HG03025 (cell line): Measurements from ENCODE around the gene SYPL1.

Source experiments
- ATAC-seq: cut with Tn5 transposase; IDR thresholded peaks from one replicate; pipeline ENCODE4 v1.9.1; 2021; ENCODE audit warnings: mild to moderate bottlenecking, moderate library complexity; ENCODE audit not compliant: unreplicated experiment, low FRiP score

The SYPL1 gene

DNA sequence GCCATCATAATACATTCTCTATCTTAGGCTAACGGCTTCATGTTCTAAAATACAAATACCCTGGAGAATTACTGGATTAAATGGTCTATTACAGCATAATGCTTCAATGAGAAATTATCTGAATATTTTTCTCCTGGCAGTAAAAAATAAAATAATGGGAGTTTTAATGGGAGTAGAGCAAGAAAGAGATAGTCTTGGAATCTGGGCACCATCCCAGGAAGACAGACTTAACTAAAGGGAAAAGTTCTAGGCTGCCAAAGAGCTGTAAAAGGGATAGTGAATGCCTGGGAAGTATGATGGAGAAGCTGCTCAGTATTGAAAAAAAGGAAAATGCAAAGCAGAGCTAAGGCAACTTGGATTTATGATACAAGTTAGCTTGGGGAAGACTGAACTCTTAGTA is 12.1 kb upstream of the SYPL1 start:
- ATAC-seq: no peak

DNA sequence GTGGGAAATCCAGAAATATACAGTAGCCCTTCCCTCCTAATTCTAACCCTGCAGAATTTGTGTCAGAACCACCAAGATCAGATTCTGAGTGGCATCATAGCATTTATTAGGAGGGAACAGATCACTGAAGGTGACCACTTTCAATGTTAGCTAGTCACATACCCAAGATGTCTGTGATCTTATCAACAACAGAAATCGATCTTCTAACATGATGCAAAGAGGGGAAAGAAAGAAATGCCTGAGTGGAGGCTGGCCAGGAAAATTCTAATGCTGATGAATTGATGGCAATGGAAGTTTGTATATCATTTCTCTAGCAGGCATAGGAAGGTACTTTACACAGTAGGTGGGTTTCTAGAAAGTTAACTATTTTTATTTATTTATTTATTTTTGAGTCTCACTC is 10.6 kb upstream of the SYPL1 start:
- ATAC-seq: no peak

DNA sequence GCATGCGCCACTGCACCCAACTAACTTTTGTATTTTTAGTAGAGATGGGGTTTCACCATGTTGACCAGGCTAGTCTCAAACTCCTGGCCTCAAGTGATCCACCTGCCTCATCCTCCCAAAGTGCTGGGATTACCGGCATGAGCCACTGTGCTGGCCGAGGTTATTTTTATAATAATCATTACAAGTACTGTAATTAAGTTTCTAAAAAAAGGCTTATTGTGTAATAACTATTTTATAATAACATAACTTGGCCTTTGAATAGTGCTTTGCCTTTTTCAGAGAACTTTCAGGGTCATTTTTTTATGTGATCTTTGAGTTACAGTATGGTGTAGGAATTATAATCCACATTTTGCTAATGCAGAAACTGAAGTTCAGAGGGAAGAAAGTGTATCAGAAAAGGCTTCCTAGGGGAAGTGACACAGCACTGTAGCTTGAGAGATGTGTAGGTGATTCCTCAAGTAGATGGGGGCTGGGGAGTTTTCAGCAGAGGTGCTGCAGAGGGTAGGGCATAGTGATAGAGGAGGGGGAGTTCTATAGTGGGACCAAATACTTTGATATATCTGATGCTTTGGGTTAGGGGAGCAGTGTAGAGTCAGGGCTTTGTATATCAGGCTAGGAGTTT is 9.2 kb upstream of the SYPL1 start:
- no peak for ATAC-seq

DNA sequence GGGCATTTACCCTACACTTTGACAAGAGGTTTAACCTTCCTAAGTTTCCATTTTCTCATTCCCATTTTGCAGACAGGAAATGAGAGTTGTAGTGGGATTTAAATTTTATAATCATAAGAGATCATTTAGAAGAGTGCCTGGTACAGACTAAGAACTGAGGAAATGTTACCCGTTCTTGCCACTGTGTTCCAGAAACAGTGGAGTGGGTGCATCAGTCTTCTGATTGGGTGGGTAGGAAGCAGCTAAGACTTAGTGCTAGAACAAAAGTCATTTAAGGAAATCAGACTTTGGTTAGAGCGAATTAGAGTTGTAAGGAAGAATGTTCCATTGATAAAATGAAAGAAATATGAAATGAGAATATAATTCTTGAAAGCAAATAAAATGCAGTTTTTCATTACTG is 8.4 kb upstream of the SYPL1 start:
- no peak for ATAC-seq

DNA sequence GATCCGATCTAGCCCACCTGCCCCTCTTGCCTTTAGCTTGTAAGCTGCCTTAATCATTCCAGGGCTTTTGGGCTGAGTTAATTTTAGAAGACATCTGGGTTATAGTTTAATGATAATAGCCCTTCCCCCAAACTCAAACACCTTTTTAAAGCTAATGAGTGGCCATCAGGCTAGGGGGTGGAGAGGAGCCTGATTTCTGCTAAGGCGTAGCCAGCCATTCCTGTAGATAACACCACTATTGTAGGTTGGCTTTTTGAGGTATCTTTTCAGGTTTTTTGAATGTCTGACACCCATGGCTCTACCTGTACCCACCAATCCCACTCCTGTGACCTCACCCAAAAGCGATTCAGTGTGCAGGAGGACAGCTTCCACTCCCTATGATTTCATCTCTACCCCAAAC is 7.6 kb upstream of the SYPL1 start:
- ATAC-seq: no peak

DNA sequence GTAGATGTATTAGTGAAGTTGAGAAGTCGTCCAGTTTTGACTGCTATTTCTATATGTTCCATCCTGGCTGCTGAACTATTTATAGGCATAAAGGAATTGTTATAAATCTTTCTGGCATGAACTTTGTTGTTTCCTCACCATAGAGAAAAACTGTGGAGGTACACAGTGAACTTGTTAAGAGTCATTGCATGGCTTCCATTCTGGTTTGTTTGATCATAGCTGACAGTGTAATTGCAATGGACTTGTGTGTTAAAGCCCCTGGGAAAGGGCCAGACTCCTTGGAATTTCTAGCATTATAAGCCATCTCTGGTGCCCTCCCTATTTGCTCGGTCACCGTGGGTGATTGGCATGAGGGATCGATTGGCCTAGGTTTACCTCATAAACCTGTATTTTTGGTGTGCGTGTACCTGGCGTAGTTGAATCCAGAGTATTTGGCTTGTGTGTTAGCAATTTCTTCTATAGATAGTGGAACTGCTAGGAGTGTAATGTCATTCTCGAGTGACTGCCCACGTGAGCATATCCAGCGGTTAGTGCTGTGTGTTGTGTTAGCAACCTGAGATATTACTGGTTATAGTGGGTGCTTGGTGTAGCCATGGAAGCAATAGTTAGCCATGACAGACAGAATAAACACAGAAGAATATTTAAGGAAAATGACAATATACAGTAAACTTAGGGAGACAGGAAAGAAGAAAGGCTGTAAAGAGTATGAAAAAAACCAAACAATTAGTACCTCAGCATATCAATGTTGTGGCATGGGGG is 5.9 kb upstream of the SYPL1 start:
- no peak for ATAC-seq

DNA sequence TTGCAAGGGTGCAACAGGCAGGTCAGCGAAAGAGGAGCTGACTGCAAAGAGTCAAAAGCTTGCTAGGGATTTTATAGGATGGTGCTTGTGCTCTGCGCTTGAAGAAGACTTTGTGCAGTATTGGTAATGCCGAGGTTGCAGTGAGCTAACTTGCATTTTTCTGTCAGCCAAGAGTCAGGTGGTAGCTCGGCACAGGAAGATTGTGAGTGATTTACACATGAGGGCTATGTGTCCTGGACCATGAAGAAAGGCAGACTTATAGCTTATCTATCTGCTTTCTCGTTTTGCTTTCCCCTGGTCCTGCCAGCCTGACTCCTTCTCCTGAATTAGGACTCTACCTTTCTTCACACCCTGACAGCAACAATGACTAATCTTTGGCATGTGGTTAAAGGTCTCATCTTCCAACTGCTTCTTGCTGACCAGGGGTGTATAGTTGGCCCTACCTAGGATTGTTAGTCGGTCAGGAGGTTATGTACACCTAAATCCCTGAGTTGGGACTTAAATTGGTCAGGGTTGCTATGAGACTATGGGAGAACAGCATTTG is 4.1 kb upstream of the SYPL1 start:
- ATAC-seq: no peak

DNA sequence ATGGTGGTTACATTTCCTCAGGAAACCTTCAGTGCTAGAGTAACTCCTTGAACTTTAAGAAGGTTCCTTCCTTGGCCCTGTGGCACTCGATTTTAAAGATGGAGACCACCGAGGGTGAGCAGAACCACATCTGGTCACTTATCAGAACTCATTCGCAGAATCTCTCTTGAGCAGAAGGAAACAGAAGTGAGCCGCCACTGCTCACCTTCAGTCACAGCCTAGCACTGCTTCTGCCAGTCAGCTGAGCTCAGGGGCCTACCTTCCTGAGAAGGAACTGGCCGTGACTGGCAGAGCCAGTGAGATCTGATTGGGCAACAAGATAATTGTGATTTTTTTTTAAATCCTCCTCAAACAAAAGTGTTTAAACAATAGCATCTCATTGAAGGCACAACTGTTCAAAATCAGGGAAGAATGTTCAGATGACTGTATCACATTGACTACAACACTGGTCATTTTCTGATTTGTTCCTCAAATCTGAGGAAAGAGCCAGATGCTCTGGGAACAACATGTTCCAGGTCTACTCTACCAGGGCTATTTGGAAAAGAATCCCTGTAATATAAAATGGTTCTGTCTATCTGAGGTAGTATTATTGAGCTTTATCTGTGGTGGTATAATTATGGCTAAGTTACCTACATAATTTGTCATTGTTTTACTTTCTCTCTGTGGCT is 2.7 kb upstream of the SYPL1 start:
- no peak for ATAC-seq

DNA sequence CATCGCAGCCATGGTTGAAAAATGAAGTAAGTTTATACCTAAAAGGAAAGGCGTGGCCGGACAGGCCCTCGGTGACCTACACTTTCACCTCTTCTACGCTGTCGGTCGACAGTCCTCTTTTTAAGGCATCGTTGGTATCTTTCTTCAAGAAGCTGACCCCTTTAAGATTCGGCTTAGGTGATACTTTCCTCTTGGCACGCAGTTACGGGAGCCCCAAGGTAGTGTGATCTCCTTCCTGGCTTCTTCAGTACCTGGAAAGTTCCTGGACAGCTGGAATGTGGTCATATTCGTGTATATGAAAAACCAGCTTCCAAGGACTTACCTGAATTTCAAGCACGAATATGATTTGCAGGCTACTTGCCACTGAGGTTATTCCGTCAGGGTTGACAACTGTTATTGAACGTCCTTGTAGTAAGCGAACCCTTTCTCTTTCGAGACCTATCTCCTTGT is 885 bp upstream of the SYPL1 start:
- ATAC-seq: no peak

DNA sequence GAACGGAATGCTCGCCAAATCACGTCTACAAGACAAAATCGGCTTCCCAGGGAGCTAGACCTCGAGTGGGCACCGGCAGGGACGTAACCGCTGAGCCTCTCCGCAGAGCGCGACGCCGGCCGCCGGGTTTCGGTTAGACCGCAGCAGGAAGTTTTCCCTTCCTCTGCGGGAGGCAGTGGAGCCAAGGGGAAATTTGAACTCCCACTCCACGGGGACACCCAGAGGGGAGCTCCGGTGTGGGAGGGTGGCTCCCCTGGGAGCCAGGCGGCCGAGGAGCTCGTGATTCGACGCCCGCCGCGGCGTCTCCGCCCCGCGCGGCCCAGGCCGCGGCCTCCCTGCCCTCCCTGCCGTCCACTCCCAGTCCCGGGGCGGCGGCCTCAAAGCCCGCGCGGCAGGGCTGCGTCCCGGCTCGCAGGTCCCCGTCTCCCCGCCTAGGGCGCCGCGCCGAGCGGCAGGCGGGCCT is 426 bp downstream of the SYPL1 start:
- peak; percentile 34 for ATAC-seq

DNA sequence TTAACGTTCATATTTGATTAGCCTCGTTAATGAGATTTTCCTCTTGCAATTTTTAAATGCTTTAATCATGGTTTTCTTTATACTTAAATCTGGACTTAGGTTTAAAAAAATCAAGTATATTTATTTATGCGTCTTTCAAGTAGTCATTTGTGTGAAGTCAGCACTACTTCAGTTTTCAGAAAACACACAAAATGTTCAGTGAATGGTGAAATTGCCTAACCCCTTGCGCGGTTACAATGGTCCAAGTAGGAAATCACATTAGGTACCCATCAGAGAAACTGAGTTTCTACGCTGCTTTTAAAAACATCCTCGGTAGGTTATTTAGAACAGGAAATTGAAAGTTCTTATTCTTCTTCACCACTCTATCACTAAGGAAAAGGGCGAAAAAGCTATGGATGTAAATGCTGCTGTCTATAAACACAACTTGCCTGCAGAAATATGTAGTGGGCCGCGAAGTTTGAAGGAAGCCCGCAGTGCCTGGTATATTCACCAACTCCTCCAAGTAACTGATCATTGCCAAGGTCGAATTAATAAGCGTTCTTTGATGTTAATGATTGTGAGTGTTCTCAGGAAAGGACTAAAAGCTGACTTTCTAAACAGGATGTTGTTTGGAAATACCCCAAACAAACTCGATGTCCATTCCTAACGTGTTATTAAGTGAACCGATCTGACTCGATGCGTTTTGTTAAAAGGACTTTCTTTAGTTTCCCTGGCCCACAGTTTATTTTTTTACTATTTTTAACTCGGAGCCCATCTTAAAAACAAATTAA is 1.0 kb downstream of the SYPL1 start:
- ATAC-seq: no peak

DNA sequence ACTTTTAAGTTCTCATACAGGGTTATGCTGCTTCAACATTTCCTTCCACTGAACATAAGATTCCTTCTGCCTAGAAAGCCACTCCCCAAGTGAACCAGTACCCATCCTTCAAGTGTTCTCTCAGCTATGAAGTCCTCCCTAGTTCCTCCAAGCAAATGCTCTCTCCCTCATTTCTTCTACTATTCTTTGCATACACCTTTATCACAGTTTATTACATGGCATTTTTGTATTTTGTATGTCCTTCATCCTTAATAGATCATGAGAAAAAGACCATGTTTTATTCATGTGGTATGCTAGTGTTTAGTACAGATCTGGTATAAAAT is 1.9 kb downstream of the SYPL1 start:
- no peak for ATAC-seq

DNA sequence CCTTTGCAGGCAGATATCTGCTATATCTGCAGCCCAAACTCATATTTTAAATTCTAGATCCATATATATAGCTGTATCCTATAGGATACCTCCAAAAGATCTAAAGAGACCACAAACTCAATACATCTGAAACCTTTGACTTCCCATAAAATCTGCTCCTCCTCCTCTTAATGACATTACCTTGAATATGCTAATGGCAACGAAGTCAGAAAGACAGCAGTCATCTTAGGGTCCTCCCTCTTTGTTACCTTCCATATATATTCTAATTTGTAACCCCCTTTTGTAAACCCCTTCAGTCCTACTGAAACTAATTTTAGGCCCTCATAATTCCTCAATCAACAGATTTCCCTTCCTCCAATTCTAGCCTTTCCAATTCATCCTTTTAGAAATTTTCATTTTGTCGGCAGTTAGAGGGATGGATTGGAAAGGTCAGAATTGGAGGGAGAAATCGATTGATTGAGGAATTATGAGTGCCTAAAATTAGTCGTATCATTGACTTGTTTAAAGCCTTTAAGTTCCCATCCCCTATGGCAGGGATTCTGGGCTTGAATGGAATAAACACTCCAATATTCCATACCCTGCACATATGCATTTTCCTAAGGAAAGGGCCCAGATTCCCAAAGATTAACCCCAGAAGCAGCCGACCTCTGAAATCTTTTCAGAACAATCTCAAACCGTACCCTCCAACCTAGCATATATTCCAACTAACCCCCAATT is 2.4 kb downstream of the SYPL1 start:
- no peak for ATAC-seq

DNA sequence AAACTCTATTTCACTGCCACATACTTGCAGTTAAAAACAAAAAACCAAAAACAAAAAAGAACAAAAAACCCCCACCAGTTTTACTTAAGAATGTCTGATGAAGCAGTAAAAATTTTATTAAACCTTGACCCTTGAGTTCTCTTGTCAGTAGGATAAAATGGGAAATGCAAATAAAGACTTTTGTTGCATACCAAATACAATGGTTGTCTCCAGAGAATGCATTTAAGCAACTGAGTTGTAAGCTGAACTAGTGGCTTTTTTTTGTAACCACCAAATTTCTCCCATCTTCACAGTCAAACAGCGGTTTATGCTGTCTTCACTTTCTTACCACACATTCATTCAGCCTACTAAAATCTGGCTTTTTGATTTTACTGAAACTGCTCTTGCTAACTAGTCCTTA is 3.1 kb downstream of the SYPL1 start:
- no peak for ATAC-seq

DNA sequence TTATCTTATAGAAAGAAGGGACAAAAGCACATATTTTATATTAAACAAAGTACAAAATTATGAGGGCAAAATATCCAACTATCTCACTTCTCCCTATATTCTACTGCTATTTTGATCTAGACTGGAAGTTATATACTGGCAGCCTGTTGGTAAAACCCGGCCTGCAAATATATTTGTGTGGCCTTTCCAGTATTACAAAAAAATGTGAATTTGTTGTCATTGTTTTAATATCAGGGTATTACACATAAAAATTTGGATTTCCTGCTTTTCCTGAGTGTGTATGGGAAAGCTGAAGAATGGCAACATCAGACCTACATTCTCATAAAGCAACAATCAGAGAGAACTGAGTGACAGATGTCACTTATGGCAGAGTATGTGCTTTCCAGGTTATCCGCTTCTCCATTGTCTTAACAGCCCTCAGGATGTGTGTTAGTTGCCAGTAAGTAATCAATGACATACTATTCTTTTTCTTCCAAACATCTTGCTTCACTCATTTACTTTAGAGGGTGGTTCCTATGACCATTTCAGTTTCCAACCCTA is 7.3 kb downstream of the SYPL1 start:
- ATAC-seq: no peak

DNA sequence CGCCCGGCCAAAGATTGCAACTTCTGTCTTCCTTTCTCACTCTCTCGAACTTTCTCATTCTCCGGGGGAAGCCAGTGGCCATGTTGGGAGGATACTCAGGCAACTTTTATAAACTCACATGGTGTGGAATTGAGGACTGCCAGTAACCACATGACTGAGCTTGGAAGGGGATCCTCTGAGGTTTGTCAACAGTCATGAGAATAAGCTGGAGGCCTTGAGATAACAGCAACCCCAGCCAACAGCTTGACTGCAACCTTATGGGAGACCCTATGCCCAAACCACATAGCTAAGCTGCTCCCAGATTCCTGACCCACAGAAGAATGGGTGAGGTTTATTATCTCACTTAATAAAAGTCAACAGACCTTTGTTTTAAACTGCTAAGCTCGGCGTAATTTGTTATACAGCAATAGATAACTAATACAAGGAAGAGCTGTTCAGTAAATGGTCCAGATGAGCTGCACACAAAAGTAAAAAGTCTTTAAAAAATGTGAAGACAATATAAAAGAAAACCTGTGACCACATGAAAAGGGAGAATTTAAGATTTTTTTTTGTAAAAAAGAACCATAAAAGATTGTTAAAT is 9.6 kb downstream of the SYPL1 start:
- no peak for ATAC-seq

DNA sequence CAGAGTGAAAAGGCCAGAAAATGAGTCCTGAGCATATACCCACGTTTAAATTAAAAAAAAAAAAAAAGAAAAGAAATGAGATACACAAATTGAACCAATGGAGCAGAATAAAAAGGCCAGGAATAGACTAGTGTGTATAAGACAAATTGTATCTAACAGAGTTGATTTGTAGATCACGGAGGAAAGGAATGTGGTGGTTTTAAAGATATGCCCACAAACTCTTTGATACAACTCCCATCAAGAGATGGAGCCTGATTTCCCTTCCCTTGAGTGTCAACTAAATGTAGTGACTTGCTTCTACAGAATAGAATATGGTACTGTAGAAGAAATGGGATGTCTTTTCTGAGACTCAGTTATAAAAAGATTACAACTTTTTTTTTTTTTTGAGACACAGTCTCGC is 10.4 kb downstream of the SYPL1 start:
- no peak for ATAC-seq

DNA sequence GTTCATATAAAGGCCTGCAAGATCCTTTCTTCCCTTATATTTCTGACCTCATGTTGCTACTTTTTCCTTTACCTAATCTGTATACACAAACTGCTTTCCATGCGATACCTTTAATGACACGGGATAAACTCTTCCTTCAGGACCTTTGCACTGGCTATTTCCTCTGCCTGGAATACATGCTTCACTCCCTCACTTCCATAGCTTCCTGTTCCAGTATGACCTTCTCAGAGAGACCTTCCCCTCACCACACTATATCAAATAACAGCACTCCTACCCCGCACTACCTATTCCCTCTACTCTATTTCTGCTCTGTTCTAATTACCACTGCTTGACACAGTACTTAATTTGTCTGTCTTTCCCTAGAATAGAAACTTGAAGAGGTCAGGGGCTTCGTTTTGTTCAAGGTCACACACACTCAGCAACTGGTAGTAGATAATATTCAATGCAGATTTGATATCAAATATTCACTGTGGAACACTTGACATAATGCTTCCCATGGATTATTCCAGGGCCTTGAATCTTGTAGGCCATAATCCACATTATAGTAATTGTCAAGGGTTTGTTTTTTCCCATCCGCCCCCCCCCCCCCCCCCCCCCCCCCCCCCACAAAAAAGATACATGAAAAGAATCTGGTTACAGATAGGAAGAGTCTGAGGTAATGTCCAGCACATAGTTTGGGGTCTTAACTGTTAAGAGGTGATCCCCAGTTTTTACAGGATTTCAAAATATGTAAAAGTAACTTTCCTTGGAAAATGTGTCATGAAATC is 11.1 kb downstream of the SYPL1 start:
- ATAC-seq: no peak

DNA sequence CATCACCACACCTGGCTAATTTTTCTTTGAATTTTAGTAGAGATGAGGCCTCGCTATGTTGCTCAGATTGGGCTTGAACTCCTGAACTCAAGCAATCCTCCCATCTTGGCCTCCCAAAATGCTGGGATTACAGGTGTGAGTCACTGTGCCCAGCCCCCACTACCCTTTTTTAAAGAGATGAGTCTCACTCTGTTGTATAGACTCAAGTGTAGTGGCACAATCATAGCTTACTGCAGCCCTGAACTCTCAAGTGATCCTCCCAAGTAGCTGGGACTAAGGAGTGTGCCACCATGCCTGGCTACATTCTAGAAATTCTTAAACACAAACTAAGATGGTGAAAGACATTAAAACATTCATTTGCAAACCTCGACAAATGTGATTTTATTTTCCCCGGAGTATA is 12.6 kb downstream of the SYPL1 start:
- ATAC-seq: no peak
